Astrocyte of the spinal cord (primary cell): ENCODE data around the gene MT1M.

Source experiments
- DNase-seq: peaks from one replicate; pipeline ENCODE4 v3.0.0; 2011; ENCODE audit warnings: low read depth, low spot score
- H3K4me3 ChIP-seq: 2 replicates; pipeline ENCODE4 v1.5.1; 2011; ENCODE audit warnings: low read depth, mild to moderate bottlenecking, low read length, moderate library complexity
- CTCF ChIP-seq: IDR thresholded peaks from 2 replicates; pipeline ENCODE4 v1.5.1; 2012; ENCODE audit warnings: low read depth, mild to moderate bottlenecking, low read length, inconsistent platforms
- in situ Hi-C: cut with HindIII; loops from 2 replicates; pipeline ENCODE4 v1.10.0; 2017; ENCODE audit warnings: low sequenced_read_pairs

MT1M gene

DNA sequence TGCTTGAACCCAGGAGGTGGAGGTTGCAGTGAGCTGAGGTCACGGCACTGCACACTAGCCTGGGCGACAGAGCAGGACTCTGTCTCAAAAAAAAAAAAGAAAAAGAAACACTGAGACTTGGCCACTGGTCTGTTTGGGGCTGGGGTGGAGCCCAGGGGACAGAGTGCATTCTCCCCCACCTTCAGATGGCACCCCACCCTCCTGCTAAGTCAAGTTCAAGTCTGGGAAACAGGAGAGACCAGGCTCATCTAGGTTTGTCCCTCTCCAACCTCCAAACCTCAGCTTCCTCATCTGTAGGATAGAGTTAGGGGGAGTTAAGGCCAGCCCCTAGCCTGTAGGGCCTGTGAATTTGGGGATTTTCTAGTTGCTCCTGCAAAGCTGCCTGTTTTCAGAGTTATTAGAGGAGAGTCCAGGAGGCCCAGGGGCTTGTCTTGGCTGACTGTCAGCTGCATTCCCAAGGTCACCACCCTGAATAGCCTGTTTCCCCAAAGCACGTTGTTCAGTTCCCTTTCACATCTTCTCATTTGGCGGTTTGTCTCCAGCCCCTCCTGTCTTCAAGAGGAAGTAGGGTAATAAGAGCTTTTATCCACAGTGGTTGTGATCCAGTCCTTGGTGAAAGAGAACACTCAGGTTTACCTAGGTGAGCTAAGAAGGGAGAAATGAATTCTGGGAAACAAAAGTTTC, 40.9 kb upstream of the MT1M start:
- DNase-seq, result no peak
- in situ Hi-C loops, result no loop called here
- no peak overlapping the region for H3K4me3 ChIP-seq
- TF ChIP-seq CTCF, result no peak

- DNase-seq, result no peak
- no peak for TF ChIP-seq CTCF
- no peak overlapping the region for H3K4me3 ChIP-seq
- in situ Hi-C loops, result no loop called here
Observed at GRCh38 chr16:56593573-56594291, 38.7 kb upstream of the MT1M start.

DNA sequence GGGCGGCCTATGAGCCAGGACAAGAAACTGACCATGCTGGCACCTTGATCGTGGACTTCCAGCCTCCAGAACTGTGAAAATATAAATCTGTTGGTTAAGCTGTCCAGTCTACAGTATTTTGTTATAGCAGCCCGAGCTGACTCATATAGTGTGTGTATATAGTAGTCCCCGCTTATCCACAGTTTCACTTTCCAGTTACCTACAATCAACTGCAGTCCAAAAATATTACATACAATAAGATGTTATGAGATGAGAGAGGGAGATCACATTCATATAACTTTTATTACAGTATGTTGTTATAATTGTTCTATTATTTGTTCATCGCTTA, 38.2 kb upstream of the MT1M start:
- no peak overlapping the region for H3K4me3 ChIP-seq
- no peak for TF ChIP-seq CTCF
- in situ Hi-C loops, result no loop called here
- DNase-seq, result no peak

DNA sequence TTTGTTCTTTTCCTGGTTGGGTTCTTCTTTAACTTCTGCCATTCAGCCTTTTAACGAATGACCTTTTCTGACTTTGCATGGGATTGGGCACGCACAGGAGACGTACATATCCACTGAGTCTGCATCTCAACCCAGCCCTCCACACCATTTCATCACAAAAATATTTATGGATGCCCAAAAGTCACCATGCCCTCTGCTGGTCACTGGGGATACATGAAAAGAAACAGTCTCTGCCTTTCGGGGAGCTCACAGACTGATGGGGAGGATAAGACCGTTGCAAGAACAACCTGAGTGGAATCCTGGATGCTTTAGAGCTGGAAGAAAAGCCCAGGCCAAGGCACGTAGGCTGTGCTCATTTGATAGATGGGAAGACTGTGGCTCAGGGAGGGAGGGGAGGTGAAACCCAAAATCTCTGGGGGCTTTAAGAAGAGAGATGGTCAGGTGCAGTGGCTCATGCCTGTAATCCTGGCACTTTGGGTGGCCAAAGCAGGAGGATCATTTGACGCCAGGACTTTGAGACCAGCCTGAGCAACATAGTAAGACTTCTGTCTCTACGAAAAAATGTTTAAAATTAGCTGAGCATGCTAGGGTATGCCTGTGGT, 32.0 kb upstream of the MT1M start:
- peak; percentile 74 for TF ChIP-seq CTCF
- no peak overlapping the region for H3K4me3 ChIP-seq
- peak; percentile 55 for DNase-seq
- in situ Hi-C loops, result no loop called here

DNA sequence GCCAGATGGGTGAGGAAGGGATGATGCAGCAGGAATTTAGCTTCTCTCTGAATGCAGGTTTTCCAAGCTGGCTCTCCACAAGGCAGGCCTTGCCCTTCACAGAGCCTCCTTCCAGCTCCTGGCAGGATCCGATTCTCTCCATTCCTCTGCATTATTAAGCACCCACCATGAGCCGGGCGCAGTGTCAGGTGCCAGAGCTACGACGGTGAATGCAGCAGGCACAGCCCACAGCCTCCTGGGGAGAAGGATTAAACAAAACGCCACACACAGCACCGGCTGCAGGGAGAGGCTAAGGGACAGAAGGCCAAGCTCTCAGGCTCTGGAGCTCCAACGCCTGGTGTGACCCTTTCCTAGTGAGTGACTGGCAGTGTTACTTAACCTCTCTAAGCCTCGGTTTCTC, 31.1 kb upstream of the MT1M start:
- no peak for TF ChIP-seq CTCF
- no peak for DNase-seq
- no peak overlapping the region for H3K4me3 ChIP-seq
- in situ Hi-C loops, result no loop called here

- no peak for DNase-seq
- H3K4me3 ChIP-seq, result no peak overlapping the region
- in situ Hi-C loops, result no loop called here
- TF ChIP-seq CTCF, result peak; percentile 49
Observed at GRCh38 chr16:56603589-56603988, 28.9 kb upstream of the MT1M start.
